ENCODE data around the gene UBQLN3.
A peak's percentile ranks its signal among the peaks of the same experiment; 100 is the strongest.

Gene UBQLN3

GRCh38 chr11:5505363-5506048 is 4.3 kb downstream of the UBQLN3 start:
- DNase-seq (ENCODE audit: low spot score), result no peak

GRCh38 chr11:5504403-5504921 is 5.3 kb downstream of the UBQLN3 start:
- DNase-seq (ENCODE audit: low spot score), result no peak

GRCh38 chr11:5500393-5500801 is 9.4 kb downstream of the UBQLN3 start:
- no peak for DNase-seq (ENCODE audit: low spot score)

GRCh38 chr11:5499671-5500070 is 10.1 kb downstream of the UBQLN3 start:
- no peak for DNase-seq (ENCODE audit: low spot score)

- DNase-seq (ENCODE audit: low spot score), result no peak
Measured at GRCh38 chr11:5489576-5490357, 20.0 kb downstream of the UBQLN3 start.

GRCh38 chr11:5488798-5489399 is 20.9 kb downstream of the UBQLN3 start:
- no peak for DNase-seq (ENCODE audit: low spot score)

GRCh38 chr11:5488385-5488784 is 21.4 kb downstream of the UBQLN3 start, which contains the start of gene OR52D1:
OR52D1 (plus strand) TSS chr11:5488685; CDS start chr11:5488707, 22 bp downstream.
- DNase-seq (ENCODE audit: low spot score), result no peak

GRCh38 chr11:5486421-5486820 is 23.3 kb downstream of the UBQLN3 start:
- DNase-seq (ENCODE audit: low spot score), result no peak

GRCh38 chr11:5486003-5486402 is 23.8 kb downstream of the UBQLN3 start:
- no peak for DNase-seq (ENCODE audit: low spot score)

- DNase-seq (ENCODE audit: low spot score), result peak; percentile 39
Measured at GRCh38 chr11:5476186-5476819, 33.5 kb downstream of the UBQLN3 start.

GRCh38 chr11:5473921-5474320 is 35.8 kb downstream of the UBQLN3 start:
- no peak for DNase-seq (ENCODE audit: low spot score)

- DNase-seq (ENCODE audit: low spot score), result no peak
Measured at GRCh38 chr11:5467527-5467926, 42.2 kb downstream of the UBQLN3 start.

- DNase-seq (ENCODE audit: low spot score), result no peak
Measured at GRCh38 chr11:5460983-5461621, 48.7 kb downstream of the UBQLN3 start.
